DMS79 treated with DMSO at 0.1 percent for 48 hours (cell line): ENCODE data around the gene PKNOX1.
"Not testable (repeated sequence)": the region's sequence is repeated elsewhere in the genome, so short reads cannot be mapped to it uniquely, and the experiment has no call there.

ENCODE experiments used
- DNase-seq: peaks from one replicate; lab custom pipeline; 2025; lab: John Stamatoyannopoulos, UW

The PKNOX1 gene

GRCh38 chr21:42986125-42986783 is 11.9 kb downstream of the PKNOX1 start:
- no peak for DNase-seq

DNA sequence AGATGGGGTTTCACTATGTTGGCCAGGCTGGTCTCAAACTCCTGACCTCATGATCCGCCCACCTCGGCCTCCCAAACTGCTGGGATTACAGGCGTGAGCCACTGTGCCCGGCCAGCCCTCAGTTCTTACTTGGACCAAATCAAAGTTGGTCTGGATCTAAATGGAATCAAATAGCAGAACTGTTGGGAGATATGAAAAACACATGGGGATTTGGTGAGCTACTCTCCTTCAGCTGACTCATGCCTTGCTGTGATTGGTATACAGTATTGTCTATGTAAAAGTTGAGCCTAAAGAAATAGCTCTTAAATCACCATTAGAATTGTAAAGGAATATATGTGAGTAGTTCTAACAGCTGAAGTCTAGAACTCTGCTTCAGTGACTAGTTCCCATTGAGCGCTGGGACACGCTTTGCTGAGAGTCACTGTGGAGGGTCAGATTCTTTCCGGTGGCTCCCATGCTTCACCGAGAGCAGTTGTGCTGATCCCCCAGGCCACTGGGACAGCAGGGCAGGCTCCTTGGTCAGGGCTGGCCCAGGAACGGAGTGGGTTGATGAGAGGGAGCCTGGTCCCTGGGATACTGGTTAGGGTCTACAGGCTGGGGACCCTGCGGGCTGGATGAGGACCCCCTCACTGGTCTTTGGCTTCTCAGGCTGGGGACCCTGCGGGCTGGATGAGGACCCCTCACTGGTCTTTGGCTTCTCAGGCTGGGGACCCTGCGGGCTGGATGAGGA is 14.0 kb downstream of the PKNOX1 start:
- DNase-seq: no peak

DNA sequence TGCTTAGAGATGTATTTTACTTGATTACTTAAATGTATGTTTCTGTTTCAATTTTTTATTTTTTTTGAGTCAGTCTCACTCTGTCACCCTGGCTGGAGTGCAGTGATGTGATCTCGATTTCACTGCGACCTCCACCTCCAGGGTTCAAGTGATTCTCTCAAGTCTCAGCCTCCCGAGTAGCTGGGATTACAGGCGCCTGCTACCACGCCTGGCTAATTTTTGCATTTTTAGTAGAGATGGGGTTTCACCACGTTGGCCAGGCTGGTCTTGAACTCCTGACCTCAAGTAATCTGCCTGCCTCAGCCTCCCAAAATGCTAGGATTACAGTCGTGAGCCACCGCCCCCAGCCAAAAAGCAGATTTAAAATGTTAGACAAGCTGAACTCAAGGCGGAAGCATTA is 15.0 kb downstream of the PKNOX1 start:
- DNase-seq: not testable (repeated sequence)

GRCh38 chr21:42989816-42990650 is 15.7 kb downstream of the PKNOX1 start:
- DNase-seq: no peak

DNA sequence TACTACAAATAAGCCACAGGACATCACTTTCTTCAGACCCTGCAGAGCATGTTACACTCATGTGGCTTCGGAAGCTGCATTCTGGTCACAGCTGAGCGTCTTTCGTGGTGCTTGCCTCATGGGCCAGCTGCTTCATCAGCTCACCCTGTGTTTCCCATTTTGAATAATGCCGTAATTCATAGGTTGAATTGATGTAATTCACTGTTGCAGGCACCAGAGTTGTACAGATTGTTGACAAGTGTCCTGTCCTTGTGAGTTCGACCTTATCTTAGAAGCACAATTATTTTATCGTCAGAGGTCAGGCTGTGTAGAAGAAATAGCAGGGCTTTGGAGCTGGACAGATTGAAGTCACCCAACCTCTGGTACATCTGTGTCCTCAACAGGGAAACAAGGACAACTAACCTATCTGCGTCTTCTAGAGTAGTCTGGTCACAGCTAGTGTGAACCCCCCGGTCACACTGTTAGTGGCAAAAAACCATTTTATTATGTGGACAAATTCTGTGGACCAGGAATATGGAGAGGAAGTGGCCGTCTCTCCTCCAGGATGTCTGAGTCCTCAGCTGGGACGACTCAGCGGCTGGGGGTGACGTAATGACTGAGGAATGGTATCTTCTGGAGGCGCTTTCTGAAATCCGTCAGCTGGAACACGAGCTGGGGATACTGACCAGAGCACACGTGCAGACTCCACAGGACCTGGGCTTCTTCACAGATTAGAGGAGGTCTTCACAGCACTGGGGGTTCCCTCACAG is 17.8 kb downstream of the PKNOX1 start:
- no peak for DNase-seq

- no peak for DNase-seq
These were observed 18.8 kb downstream of the PKNOX1 start for GRCh38 chr21:42993051-42993712.

DNA sequence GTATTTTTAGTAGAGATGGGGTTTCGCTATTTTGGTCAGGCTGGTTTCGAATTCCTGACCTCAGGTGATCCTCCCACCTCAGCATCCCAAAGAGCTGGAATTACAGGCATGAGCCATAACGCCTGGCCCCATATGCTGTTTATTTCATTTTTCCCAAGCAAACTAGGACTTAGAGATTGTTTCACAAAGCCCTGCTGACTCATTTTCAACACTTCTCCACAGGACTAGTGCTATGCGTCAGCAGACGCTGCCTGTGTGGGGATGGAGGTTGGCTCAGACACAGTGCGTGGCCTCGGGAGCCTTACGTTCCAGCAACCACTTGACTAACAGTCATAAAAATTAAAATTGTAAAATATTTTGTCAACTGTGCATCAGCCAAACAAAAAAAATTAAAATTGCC is 22.7 kb downstream of the PKNOX1 start:
- no peak for DNase-seq

GRCh38 chr21:42997983-42998382 is 23.6 kb downstream of the PKNOX1 start:
- not testable (repeated sequence) for DNase-seq

DNA sequence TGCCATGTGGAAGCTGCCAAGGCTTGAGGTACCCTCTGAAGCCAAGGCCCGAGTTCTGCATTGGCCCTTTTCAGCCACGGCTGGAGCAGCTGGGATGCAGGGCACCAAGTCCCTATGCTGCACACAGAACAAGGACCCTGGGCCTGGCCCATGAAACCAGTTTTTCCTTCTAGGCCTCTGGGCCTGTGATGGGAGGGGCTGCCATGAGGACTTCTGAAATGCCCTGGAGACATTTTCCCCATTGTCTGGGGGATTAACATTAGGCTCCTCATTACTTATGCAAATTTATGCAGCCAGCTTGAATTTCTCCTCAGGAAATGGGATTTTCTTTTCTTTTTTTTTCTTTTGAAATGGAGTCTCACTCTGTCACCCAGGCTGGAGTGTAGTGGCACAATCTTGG is 24.8 kb downstream of the PKNOX1 start:
- not testable (repeated sequence) for DNase-seq

DNA sequence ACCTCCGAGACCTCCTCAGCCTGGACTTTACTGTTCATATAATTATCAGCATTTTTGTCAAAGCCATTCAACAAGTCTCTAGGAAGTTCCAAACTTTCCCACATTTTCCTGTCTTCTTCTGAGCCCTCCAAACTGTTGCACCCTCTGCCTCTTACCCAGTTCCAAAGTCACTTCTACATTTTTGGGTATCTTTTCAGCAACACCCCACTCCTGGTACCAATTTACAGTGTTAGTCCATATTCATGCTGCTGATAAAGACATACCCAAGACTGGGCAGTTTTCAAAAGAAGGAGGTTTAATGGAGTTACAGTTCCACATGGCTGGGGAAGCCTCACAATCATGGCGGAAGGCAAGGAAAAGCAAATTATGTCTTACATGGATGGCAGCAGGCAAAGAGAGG is 25.7 kb downstream of the PKNOX1 start:
- DNase-seq: not testable (repeated sequence)

DNA sequence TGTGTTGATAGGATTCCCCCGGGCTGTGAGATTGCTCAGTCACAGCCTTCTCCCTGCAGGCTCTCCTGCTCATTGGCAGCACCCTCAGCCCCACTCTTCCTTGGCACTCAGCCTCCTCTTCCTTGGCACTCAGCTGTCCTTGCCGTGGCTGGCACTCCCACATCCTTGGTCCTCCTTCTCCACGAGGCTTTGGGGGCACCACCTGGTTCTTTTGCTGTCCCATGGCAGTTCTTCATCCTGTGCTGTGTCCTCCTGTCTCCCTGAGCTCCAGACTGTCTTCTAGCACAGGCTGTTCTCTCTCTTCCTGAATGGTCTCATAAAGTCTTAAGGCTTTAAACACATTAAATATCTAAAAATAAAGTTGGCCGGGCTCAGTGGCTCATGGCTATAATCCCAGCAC is 27.0 kb downstream of the PKNOX1 start:
- DNase-seq: no peak

DNA sequence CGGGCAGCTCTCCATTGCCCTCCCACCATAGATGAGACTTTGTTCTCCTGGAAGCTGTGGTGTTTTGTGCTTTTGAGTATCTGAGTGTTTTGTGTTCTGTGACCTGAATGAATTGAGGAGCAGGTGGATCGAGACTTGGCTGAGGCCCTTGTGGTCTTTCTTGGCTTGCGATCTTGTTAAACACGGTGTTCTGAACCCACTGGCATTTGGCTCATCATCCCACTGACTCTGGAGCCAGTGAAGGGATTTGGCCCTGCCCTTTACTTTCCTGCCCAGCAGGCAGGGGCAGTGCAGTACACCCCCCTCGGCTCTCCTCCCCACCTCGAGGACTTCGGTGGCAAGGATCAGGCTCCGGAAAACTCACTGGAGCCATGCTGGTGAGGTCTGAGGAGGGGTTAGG is 30.6 kb downstream of the PKNOX1 start:
- DNase-seq: no peak

GRCh38 chr21:43005635-43006034 is 31.3 kb downstream of the PKNOX1 start:
- DNase-seq: no peak

DNA sequence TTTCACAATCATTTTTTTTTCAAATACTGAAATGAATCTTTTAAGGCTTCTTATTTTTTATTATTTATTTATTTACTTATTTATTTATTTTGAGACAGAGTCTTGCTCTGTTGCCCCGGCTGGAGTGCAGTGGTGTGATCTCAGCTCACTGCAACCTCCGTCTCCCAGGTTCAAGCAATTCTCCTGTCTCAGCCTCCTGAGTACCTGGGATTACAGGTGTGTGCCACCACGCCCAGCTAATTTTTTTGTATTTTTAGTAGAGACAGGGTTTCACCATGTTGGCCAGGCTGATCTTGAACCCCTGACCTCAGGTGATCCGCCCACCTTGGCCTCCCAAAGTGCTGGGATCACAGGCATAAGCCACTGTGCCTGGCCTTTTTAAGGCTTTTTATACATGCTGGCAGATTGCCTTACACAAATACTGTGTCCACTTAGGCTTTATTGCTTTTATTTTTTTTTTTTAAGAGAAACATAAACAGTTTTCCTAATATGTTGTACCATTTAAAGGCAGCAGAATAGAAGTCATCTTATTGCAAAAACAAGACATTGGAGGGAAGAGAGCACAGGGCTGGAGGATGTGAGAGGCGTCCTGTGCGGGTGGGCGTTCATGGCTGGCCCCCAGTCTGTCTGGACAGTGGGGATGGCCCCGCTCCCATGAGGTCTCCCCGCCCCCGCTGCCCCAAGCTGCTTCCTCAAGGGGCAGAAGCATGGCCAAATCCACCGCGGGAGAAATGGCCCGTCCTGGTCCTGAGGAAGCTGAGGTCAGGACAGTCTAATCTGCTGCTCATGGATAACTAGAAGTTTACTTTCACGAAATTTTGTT is 31.9 kb downstream of the PKNOX1 start:
- not testable (repeated sequence) for DNase-seq

DNA sequence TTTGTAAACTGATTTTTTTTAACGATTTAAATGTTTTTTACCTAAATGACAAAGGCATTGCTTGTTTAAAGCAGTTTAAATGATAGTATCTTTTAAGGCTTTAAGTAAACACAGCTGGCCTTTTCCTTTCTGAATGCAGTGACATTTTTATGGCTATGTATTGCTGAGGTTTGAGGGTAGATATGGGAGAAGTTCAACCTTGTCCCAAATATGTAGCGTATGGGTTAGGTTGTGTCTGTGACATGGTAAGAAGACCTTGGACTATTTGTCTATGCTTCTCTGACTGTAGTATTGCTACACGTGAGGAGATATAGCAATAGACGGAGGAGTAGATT is 32.5 kb downstream of the PKNOX1 start:
- DNase-seq: no peak

DNA sequence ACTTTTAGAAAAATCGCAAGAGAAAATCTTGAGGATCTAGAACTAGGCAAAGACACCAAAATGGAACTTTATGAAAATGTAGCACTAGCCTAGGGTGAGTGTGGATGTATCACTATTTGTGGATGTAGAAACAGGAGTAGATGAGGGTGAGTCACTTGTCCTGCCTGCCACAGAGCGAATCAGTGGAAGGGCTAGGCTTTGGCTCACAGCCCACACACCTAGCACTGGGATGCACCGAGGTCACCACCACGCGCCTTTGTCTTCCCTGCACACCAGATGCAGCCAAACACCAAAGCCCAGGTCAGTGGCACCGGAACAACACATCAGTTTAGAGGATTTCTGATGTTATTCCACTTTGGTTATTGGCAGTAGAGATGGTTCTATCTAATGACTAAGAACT is 38.2 kb downstream of the PKNOX1 start:
- DNase-seq: no peak

DNA sequence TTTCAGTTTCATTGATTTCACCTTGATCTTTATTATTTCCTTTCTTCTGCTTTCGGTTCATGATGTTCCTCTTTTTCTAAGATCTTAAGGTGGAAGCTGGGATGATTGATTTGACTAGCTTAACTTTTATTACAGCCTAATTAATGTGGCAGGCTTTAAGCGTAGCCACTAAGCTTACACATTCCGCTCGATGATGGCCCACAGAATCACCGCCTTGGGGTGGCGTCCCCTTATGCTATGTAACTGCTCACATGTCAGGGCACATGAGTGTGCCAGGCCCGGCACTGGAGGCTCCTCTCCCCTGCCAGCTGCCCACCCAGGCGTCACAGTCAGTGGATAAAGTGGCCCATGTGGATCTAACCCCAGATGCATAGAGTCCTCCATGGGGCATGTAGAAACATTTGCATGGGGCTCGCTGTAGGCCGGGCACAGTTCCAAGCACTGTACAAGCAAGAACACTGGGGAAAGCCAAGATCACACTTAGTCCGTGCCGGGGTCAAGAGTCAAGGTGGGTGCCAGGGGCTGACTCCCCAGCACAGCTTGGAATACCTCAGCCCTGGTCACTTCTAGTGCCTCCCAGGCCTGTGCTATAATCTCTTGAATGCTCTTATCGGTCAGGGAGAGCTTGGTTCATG is 41.7 kb downstream of the PKNOX1 start:
- DNase-seq: no peak

- no peak for DNase-seq
These were observed 42.4 kb downstream of the PKNOX1 start for GRCh38 chr21:43016728-43017127.

GRCh38 chr21:43018519-43018918 is 44.2 kb downstream of the PKNOX1 start:
- no peak for DNase-seq

- no peak for DNase-seq
These were observed 45.8 kb downstream of the PKNOX1 start for GRCh38 chr21:43020177-43020576.
